Peyer's patch (tissue), 4 donors: ENCODE results near the gene EPC1.

Source experiments
- CTCF ChIP-seq, 6 experiments: fragments of 450-650 bp in 4 of 6; fragments of 200-600 bp in 2 of 6; sonication (generic) in 1 of 6; IDR thresholded peaks; one replicate each; pipeline ENCODE4 v1.5.1; 2017 to 2019; ENCODE audit warnings: antibody characterized with exemption in 6 of 6, mild to moderate bottlenecking in 3 of 6, moderate library complexity in 1 of 6
- POLR2A ChIP-seq, 2 donors: fragments of 450-650 bp; IDR thresholded peaks; one replicate each; pipeline ENCODE4 v1.5.1; 2017; ENCODE audit warnings: antibody characterized with exemption in 2 of 2, mild to moderate bottlenecking in 2 of 2, moderate library complexity in 2 of 2

- TF ChIP-seq CTCF (IDR thresholded peaks at IDR 0.05) (no peak), POLR2A (IDR thresholded peaks at IDR 0.05) (no peak)
Observed at GRCh38 chr10:32265756-32266155, 81.2 kb downstream of the EPC1 start.
